ENCODE data around the gene GMFB.

Gene GMFB

GRCh38 chr14:54488646-54489317 is at the start of gene GMFB:
TSS of gene GMFB (minus strand) at chr14:54488980. CDS start at chr14:54488927, 53 bp downstream.
- 0 out of 2 replicates have a peak, but pooled peaks have one; percentile 21 for TF ChIP-seq CTCF (IDR thresholded peaks at IDR 0.05; ENCODE audit: low read depth, low read length)
- Histone ChIP-seq H3K36me3 (peaks cover 2% of the 10 kb centered on the region), H3K9me3 (ENCODE audit: severe bottlenecking) (no peaks in the 10 kb centered on the region), H3K27me3 (ENCODE audit: insufficient read depth, low read depth, severe bottlenecking) (no peaks in the 10 kb centered on the region), H3K4me3 (ENCODE audit: low read depth, low read length) (peak within 1 kb of the TSS; percentile 87), H3K27ac (peak within 1 kb of the TSS; percentile 89)
- DNase-seq = peak; percentile 91

- Histone ChIP-seq H3K36me3 (peaks cover 4% of the 10 kb centered on the region), H3K27ac (no peak overlapping the region), H3K27me3 (ENCODE audit: insufficient read depth, low read depth, severe bottlenecking) (no peaks in the 10 kb centered on the region), H3K4me3 (ENCODE audit: low read depth, low read length) (no peak overlapping the region), H3K9me3 (ENCODE audit: severe bottlenecking) (no peaks in the 10 kb centered on the region)
- no peak for TF ChIP-seq CTCF (IDR thresholded peaks at IDR 0.05; ENCODE audit: low read depth, low read length)
- DNase-seq = no peak
These were observed 49.3 kb upstream of the GMFB start for GRCh38 chr14:54538055-54538454.

- Histone ChIP-seq H3K9me3 (ENCODE audit: severe bottlenecking) (no peaks in the 10 kb centered on the region), H3K4me3 (ENCODE audit: low read depth, low read length) (no peak overlapping the region), H3K27me3 (ENCODE audit: insufficient read depth, low read depth, severe bottlenecking) (no peaks in the 10 kb centered on the region), H3K36me3 (peaks cover 4% of the 10 kb centered on the region), H3K27ac (no peak overlapping the region)
- TF ChIP-seq CTCF (IDR thresholded peaks at IDR 0.05; ENCODE audit: low read depth, low read length) = no peak
- no peak for DNase-seq
These were observed 48.9 kb upstream of the GMFB start for GRCh38 chr14:54537651-54538050.

GRCh38 chr14:54535646-54536045 is 46.9 kb upstream of the GMFB start:
- Histone ChIP-seq H3K27ac (no peak overlapping the region), H3K36me3 (peaks cover 4% of the 10 kb centered on the region), H3K4me3 (ENCODE audit: low read depth, low read length) (no peak overlapping the region), H3K27me3 (ENCODE audit: insufficient read depth, low read depth, severe bottlenecking) (no peaks in the 10 kb centered on the region), H3K9me3 (ENCODE audit: severe bottlenecking) (no peaks in the 10 kb centered on the region)
- TF ChIP-seq CTCF (IDR thresholded peaks at IDR 0.05; ENCODE audit: low read depth, low read length) = no peak
- DNase-seq = no peak

GRCh38 chr14:54535126-54535525 is 46.3 kb upstream of the GMFB start:
- Histone ChIP-seq H3K4me3 (ENCODE audit: low read depth, low read length) (no peak overlapping the region), H3K9me3 (ENCODE audit: severe bottlenecking) (no peaks in the 10 kb centered on the region), H3K27ac (no peak overlapping the region), H3K36me3 (peaks cover 4% of the 10 kb centered on the region), H3K27me3 (ENCODE audit: insufficient read depth, low read depth, severe bottlenecking) (no peaks in the 10 kb centered on the region)
- DNase-seq = no peak
- no peak for TF ChIP-seq CTCF (IDR thresholded peaks at IDR 0.05; ENCODE audit: low read depth, low read length)

- Histone ChIP-seq H3K9me3 (ENCODE audit: severe bottlenecking) (no peaks in the 10 kb centered on the region), H3K4me3 (ENCODE audit: low read depth, low read length) (no peak overlapping the region), H3K27ac (no peak overlapping the region), H3K36me3 (peaks cover 2% of the 10 kb centered on the region), H3K27me3 (ENCODE audit: insufficient read depth, low read depth, severe bottlenecking) (no peaks in the 10 kb centered on the region)
- no peak for DNase-seq
- no peak for TF ChIP-seq CTCF (IDR thresholded peaks at IDR 0.05; ENCODE audit: low read depth, low read length)
These were observed 44.3 kb upstream of the GMFB start for GRCh38 chr14:54533100-54533499.
